ENCODE data around the gene NRCAM.
"Not testable (repeated sequence)": the region's sequence is repeated elsewhere in the genome, so short reads cannot be mapped to it uniquely, and the experiment has no call there.

GRCh38 chr7:108272891-108273290 lies 183.3 kb downstream of the NRCAM start:
- not testable (repeated sequence) for TF ChIP-seq CTCF (conservative IDR thresholded peaks at IDR 0.05); ZFX (IDR thresholded peaks at IDR 0.05)

Measured in C4-2B (cell line).